MCF 10A (cell line): ENCODE results near the gene FN3K. TPM values are rescaled to one million over a fixed set of nuclear protein-coding genes. Genes with fewer than 3 reads are reported as not detected.
A peak's percentile ranks its signal among the peaks of the same experiment; 100 is the strongest.

Experiments used
- BruUV-seq: library from RNA; stranded (reverse); fragments of 400-500 nt; replicated peaks from 2 replicates; lab custom pipeline; 2021; lab: Mats Ljungman, UMichigan
- CTCF ChIA-PET: fragments of 300-600 bp; sonication (Branson Sonifier 250); formaldehyde crosslinking; extraction: SDS; loops from one replicate; lab custom pipeline; 2021; ENCODE audit warnings: antibody characterized with exemption, inconsistent platforms; lab: Yijun Ruan, JAX
- POLR2A ChIA-PET: fragments of 300-600, 350-650 bp; sonication (Branson Sonifier 250); formaldehyde crosslinking; extraction: SDS; loops from one replicate; lab custom pipeline; 2020; ENCODE audit warnings: antibody characterized with exemption, inconsistent platforms; lab: Yijun Ruan, JAX
- DNase-seq: peaks from one replicate; pipeline ENCODE4 v3.0.0-alpha.2; 2018; ENCODE audit not compliant: unreplicated experiment
- H3K27ac Mint-ChIP-seq: one replicate; pipeline ENCODE4 v1.8.0; 2022; ENCODE audit warnings: mild to moderate bottlenecking, low read depth, mixed read lengths; ENCODE audit not compliant: unreplicated experiment
- H3K27me3 Mint-ChIP-seq: one replicate; pipeline ENCODE4 v1.8.0; 2022; ENCODE audit warnings: mixed read lengths; ENCODE audit not compliant: insufficient read depth, unreplicated experiment
- H3K36me3 Mint-ChIP-seq: one replicate; pipeline ENCODE4 v1.8.0; 2022; ENCODE audit warnings: mild to moderate bottlenecking, moderate library complexity, mixed read lengths; ENCODE audit not compliant: insufficient read depth, unreplicated experiment
- H3K4me1 Mint-ChIP-seq: one replicate; pipeline ENCODE4 v1.8.0; 2022; ENCODE audit warnings: mixed read lengths; ENCODE audit not compliant: insufficient read depth, unreplicated experiment
- H3K4me3 Mint-ChIP-seq: one replicate; pipeline ENCODE4 v1.8.0; 2022; ENCODE audit warnings: mild to moderate bottlenecking, moderate library complexity, mixed read lengths; ENCODE audit not compliant: unreplicated experiment
- H3K9me3 Mint-ChIP-seq: one replicate; pipeline ENCODE4 v1.8.0; 2022; ENCODE audit warnings: mixed read lengths; ENCODE audit not compliant: unreplicated experiment
- intact Hi-C: fragments of 100-400 bp; cut with micrococcal nuclease; formaldehyde crosslinking; loops from 2 replicates; pipeline ENCODE4 v1.14.1; 2022
- total RNA-seq: library from RNA; stranded (reverse); gene quantifications from 2 replicates; pipeline ENCODE4 v1.2.3, GENCODE V29; 2022
- TF ChIP-seq, protein P1 (sequence below): fragments of 200-600 bp; IDR thresholded peaks from one replicate; pipeline ENCODE4 v1.8.0; 2022; ENCODE audit warnings: antibody characterized with exemption, mild to moderate bottlenecking; ENCODE audit not compliant: unreplicated experiment

FN3K gene
- total RNA-seq, 1 experiment from 2014 or later: 1.3 TPM

DNA sequence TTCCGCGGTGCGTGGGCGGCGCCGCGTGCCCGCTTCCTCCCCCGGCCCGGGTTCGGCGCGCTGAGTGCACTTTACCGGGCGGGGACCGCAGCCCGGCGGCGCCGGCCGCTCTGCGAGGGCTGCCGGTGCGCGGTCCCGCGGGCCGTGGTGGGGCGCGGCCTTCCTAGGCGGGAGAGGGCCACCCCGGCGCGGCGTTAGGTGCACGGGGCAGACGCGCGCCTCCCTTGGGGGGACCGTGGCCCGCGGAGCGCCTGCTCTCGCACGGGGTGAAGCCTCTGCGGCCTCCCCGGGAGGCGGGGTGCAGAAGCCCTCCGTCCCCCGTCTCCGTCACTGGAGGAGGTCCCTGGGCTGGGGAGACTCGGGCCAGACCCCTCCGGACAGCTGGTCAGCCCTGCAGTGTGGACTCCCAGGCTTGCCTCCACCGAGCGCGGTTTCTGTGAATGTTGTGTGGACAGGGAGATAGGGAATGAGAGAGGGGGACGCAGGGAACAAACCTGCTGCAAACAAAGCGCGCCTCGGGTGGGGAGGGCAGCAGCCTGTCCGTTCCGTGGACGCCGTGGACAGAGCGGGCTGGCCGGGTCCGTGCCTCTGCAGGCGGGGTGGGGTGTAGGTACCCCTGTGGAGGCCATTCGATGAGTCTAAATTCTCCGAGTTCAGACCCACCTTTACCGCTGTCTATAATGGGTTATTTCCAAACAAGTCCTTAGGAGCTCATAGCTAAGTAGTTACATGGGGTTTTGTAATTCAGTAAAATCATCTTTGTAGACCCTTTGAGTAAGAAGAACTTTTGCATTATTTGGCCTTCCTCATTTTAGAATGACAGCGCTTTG lies 17.2 kb downstream of the FN3K start:
- H3K4me1 Mint-ChIP-seq: no peaks in the 10 kb centered on the region
- BruUV-seq: TSS peak; percentile 16

DNA sequence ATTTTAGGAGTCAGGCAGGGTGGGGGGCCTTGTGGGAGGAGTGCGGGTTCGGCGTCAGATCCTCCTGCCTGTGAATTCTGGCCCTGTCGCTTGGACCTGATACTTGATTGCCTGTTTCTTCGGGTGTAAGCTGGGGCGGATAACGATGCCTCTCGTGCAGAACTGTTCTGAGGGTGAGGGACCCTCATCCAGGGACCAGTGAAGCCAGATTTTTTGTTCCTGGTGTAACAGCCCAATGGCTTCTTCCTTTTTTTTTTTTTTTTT lies 17.7 kb downstream of the FN3K start:
- ChIA-PET CTCF (interaction anchor here (0.6 kb wide), 1 partner anchor 451 kb away, joined by 4 read pairs; no protein-coding TSS in a partner anchor), POLR2A (interaction anchor here (0.6 to 1.9 kb wide), 8 partner anchors 11 to 420 kb away, joined by 3 to 4 read pairs (median 3); partner anchors contain the start of gene FN3KRP)
- Mint-ChIP-seq H3K27me3 (no peaks in the 10 kb centered on the region), H3K27ac (peak overlapping the region; percentile 12), H3K36me3 (peaks cover 5% of the 10 kb centered on the region), H3K4me3 (peak overlapping the region; percentile 80), H3K4me1 (no peaks in the 10 kb centered on the region), H3K9me3 (no peaks in the 10 kb centered on the region)
- BruUV-seq: no TSS peak
- intact Hi-C loops: no loop called here
- no peak for DNase-seq
- TF ChIP-seq, protein P1, sequence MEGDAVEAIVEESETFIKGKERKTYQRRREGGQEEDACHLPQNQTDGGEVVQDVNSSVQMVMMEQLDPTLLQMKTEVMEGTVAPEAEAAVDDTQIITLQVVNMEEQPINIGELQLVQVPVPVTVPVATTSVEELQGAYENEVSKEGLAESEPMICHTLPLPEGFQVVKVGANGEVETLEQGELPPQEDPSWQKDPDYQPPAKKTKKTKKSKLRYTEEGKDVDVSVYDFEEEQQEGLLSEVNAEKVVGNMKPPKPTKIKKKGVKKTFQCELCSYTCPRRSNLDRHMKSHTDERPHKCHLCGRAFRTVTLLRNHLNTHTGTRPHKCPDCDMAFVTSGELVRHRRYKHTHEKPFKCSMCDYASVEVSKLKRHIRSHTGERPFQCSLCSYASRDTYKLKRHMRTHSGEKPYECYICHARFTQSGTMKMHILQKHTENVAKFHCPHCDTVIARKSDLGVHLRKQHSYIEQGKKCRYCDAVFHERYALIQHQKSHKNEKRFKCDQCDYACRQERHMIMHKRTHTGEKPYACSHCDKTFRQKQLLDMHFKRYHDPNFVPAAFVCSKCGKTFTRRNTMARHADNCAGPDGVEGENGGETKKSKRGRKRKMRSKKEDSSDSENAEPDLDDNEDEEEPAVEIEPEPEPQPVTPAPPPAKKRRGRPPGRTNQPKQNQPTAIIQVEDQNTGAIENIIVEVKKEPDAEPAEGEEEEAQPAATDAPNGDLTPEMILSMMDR: no peak

More for the DNA sequence above, 17.2 kb downstream of the FN3K start:
- CTCF ChIA-PET: no interaction called here
- no peaks in the 10 kb centered on the region for H3K27me3 Mint-ChIP-seq
- TF ChIP-seq, protein P1: no peak
- no peak overlapping the region for H3K27ac Mint-ChIP-seq
- H3K4me3 Mint-ChIP-seq: peak overlapping the region; percentile 80
- peak; percentile 6 for DNase-seq
- no peaks in the 10 kb centered on the region for H3K9me3 Mint-ChIP-seq
- peaks cover 5% of the 10 kb centered on the region for H3K36me3 Mint-ChIP-seq
- POLR2A ChIA-PET: interaction anchor here (0.6 to 1.9 kb wide), 8 partner anchors 11 to 420 kb away, joined by 3 to 4 read pairs (median 3); partner anchors contain the start of gene FN3KRP
- intact Hi-C loops: no loop called here

DNA sequence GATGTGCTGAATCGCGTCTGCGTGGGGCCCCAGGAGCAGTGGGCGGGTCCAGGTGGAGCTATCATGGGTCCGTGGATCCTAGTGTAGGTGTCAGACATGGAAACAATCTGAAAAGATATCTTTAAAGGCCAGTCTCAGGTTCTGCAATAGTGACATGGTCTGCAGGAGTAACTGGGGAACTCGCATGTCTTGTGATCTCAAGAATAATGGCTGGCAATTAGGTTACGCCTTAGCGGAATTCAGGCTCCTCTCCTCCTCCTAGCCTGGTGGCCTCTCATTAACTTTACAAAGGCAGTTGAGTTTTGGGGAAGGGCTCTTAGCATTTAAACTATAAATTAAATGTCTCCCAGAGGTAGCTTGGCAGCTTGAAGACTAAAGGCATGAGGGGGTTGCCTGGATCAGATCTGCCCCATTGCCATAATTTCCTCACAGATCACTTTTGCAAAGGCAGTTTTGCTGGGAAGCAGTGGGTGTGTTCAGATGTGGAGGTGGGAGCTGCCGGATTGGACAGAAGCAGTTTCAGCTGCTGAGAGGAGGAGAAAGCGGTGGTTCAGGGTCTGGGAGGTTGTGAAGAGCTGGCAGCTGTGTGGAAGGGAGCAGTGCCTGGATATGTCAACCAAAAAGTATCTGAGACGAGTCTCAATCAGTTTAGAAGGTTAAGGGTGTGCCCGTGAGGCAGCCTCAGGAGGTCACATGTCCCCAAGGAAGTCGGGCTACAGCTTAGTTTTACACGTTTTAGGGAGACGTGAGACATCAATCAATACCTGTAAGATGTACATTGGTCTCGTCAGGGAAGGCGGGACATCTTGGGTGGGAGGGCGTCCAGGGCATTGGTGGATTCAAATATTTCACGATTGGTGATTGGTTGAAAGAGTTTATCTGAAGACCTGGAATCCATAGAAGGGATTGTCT lies 19.1 kb downstream of the FN3K start:
- ChIA-PET POLR2A (interaction anchor here (0.6 to 1.9 kb wide), 3 partner anchors 13 to 107 kb away, joined by 3 to 4 read pairs (median 3); no protein-coding TSS in a partner anchor), CTCF (interaction anchor here (0.6 to 2.4 kb wide), 5 partner anchors 8 to 85 kb away, joined by 3 to 8 read pairs (median 3); no protein-coding TSS in a partner anchor)
- Mint-ChIP-seq H3K4me1 (no peaks in the 10 kb centered on the region), H3K27me3 (no peaks in the 10 kb centered on the region), H3K36me3 (peaks cover 10% of the 10 kb centered on the region), H3K27ac (peak overlapping the region; percentile 3), H3K9me3 (no peaks in the 10 kb centered on the region), H3K4me3 (peak overlapping the region; percentile 33)
- TF ChIP-seq, protein P1: no peak
- DNase-seq: peak; percentile 49
- BruUV-seq: TSS peak; percentile 27
- intact Hi-C loops: no loop called here
